ENCODE measurements around the gene ZNF593OS. TPM values are rescaled to one million over a fixed set of nuclear protein-coding genes. Genes with fewer than 3 reads are reported as not detected.
A peak's percentile ranks its signal among the peaks of the same experiment; 100 is the strongest.

ZNF593OS gene
- total RNA-seq, 4 donors from 2014 or later = not detected

GRCh38 chr1:26163684-26164035 is 8.0 kb downstream of the ZNF593OS start:
- H3K9me3 ChIP-seq = no peaks in the 10 kb centered on the region
- H3K36me3 ChIP-seq = no peaks in the 10 kb centered on the region
- H3K4me3 ChIP-seq = peak overlapping the region; percentile 31 to 54 (median 36)
- WGBS, 2 donors = 75 to 78% methylated on average over 9 of the region's 9 CpGs
- peaks cover 0 to 32% (median 9%) of the 10 kb centered on the region in 4 donors for H3K4me1 ChIP-seq
- H3K27ac ChIP-seq = peak overlapping the region in 1 of 4 donors; percentile 82
- H3K27me3 ChIP-seq = peaks cover 0 to 22% of the 10 kb centered on the region in 2 donors
- no peak for DNase-seq (ENCODE audit: low spot score in 2 of 2)
- no peak for TF ChIP-seq EP300 (IDR thresholded peaks at IDR 0.05)
- TF ChIP-seq POLR2A (IDR thresholded peaks at IDR 0.05) = no peak
- TF ChIP-seq CTCF (IDR thresholded peaks at IDR 0.05) = no peak

- Histone ChIP-seq H3K9me3 (no peaks in the 10 kb centered on the region), H3K36me3 (no peaks in the 10 kb centered on the region), H3K4me1 (peaks cover 0 to 31% (median 9%) of the 10 kb centered on the region in 4 donors), H3K4me3 (peak overlapping the region; percentile 37 to 62 (median 40)), H3K27me3 (peaks cover 0 to 34% of the 10 kb centered on the region in 2 donors), H3K27ac (peak overlapping the region in 1 of 4 donors; percentile 67)
- no peak for TF ChIP-seq CTCF (IDR thresholded peaks at IDR 0.05)
- TF ChIP-seq EP300 (IDR thresholded peaks at IDR 0.05) = no peak
- no peak for TF ChIP-seq POLR2A (IDR thresholded peaks at IDR 0.05)
- DNase-seq (ENCODE audit: low spot score in 2 of 2) = no peak
- 29% methylated on average over 21 of the region's 21 CpGs for WGBS, 2 donors
Observed at GRCh38 chr1:26162220-26162709, 9.4 kb downstream of the ZNF593OS start.

GRCh38 chr1:26161415-26162219 is 10.0 kb downstream of the ZNF593OS start:
- H3K27me3 ChIP-seq = peaks cover 0 to 40% of the 10 kb centered on the region in 2 donors
- H3K27ac ChIP-seq = peak overlapping the region in 1 of 4 donors; percentile 67
- H3K9me3 ChIP-seq = no peaks in the 10 kb centered on the region
- H3K4me3 ChIP-seq = peak overlapping the region; percentile 37 to 62 (median 41)
- no peaks in the 10 kb centered on the region for H3K36me3 ChIP-seq
- TF ChIP-seq CTCF (IDR thresholded peaks at IDR 0.05) (peak in 3 of 5 experiments; percentile 21 to 37 (median 33)), EP300 (IDR thresholded peaks at IDR 0.05) (no peak), POLR2A (IDR thresholded peaks at IDR 0.05) (no peak)
- WGBS, 2 donors = 0 to 4% methylated on average over 14 to 82 of the region's 98 CpGs
- peaks cover 0 to 31% (median 9%) of the 10 kb centered on the region in 4 donors for H3K4me1 ChIP-seq
- no peak for DNase-seq (ENCODE audit: low spot score in 2 of 2)

GRCh38 chr1:26160527-26161414 is 10.9 kb downstream of the ZNF593OS start:
- TF ChIP-seq POLR2A (IDR thresholded peaks at IDR 0.05) (no peak), CTCF (IDR thresholded peaks at IDR 0.05) (no peak), EP300 (IDR thresholded peaks at IDR 0.05) (no peak)
- no peaks in the 10 kb centered on the region for H3K36me3 ChIP-seq
- H3K9me3 ChIP-seq = no peaks in the 10 kb centered on the region
- 49 to 59% methylated on average over 14 to 18 of the region's 18 CpGs for WGBS, 2 donors
- H3K4me3 ChIP-seq = peak overlapping the region; percentile 37 to 62 (median 41)
- peaks cover 0 to 48% of the 10 kb centered on the region in 2 donors for H3K27me3 ChIP-seq
- H3K27ac ChIP-seq = peak overlapping the region in 1 of 4 donors; percentile 67
- no peak for DNase-seq (ENCODE audit: low spot score in 2 of 2)
- H3K4me1 ChIP-seq = peaks cover 0 to 31% (median 9%) of the 10 kb centered on the region in 4 donors

Data from tibial nerve (tissue), 4 donors.